ENCODE results near the gene PSMA5.

- TF ChIP-seq POLR2A (IDR thresholded peaks at IDR 0.05) (no peak), CTCF (IDR thresholded peaks at IDR 0.05) (no peak), EP300 (IDR thresholded peaks at IDR 0.05) (no peak), POLR2AphosphoS5 (IDR thresholded peaks at IDR 0.05) (no peak)
Measured at GRCh38 chr1:109368464-109368863, 57.8 kb downstream of the PSMA5 start.

All from upper lobe of left lung (tissue), 4 donors.